ENCODE data around the gene CTU2.

DNA sequence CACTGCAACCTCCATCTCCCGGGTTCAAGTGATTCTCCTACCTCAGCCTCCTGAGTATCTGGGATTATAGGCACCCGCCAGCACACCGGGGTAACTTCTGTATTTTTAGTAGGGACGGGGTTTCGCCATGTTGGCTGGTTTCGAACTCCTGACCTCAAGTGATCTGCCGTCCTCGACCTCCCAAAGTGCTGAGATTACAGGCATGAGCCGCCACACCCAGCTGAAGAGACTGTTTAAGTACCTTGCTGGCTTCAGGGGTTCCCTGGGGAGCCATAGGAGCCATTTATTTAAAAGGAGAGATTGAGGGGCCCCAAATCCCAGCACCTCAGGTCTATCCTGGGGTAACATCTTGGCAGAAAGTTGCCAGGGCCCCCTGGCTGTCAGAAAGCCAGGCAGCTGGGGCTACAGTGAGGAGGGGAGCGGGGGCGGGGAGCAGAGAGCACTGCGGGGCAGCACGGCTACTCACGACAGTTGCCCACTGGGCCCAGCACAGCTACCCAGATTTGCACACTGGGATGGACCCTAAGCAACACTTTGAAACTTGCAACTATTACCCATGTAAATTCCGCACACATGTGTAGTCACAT is 21.6 kb upstream of the CTU2 start:
- TF ChIP-seq POLR2AphosphoS5 (IDR thresholded peaks at IDR 0.05; ENCODE audit: low read depth, low read length), result no peak
- no peak for TF ChIP-seq POLR2A (IDR thresholded peaks at IDR 0.05; ENCODE audit: low read depth, low read length)
- TF ChIP-seq TAF1 (IDR thresholded peaks at IDR 0.05; ENCODE audit: low read depth, low read length), result no peak

Measured in GM12891 (cell line).